ENCODE results near the gene EVI5.

DNA sequence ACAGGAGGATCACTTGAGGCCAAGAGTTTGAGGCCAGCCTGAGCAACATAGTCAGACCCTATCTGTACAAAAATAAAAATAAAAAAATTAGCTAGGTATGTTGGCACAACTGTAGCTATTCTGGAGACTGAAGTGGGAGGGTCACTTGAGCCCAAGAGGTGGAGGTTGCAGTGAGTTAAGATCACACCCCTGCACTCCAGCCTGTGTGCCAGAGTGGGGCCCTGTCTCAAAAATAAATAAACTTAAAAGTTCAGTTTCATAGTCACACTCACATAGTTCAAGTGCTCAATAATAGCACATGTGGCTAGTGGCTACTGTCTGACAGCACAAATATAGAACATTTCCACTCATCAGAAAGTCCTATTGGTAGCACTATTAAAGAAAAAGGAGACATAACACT is 5.2 kb upstream of the EVI5 start:
- no peak for TF ChIP-seq EZH2 (IDR thresholded peaks at IDR 0.05; ENCODE audit: borderline replicate concordance, low read length)
- TF ChIP-seq, protein P1, sequence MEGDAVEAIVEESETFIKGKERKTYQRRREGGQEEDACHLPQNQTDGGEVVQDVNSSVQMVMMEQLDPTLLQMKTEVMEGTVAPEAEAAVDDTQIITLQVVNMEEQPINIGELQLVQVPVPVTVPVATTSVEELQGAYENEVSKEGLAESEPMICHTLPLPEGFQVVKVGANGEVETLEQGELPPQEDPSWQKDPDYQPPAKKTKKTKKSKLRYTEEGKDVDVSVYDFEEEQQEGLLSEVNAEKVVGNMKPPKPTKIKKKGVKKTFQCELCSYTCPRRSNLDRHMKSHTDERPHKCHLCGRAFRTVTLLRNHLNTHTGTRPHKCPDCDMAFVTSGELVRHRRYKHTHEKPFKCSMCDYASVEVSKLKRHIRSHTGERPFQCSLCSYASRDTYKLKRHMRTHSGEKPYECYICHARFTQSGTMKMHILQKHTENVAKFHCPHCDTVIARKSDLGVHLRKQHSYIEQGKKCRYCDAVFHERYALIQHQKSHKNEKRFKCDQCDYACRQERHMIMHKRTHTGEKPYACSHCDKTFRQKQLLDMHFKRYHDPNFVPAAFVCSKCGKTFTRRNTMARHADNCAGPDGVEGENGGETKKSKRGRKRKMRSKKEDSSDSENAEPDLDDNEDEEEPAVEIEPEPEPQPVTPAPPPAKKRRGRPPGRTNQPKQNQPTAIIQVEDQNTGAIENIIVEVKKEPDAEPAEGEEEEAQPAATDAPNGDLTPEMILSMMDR (IDR thresholded peaks at IDR 0.05; ENCODE audit: low read length): no peak

Data from OCI-LY1 (cell line).